ENCODE results near the gene ENAH. TPM values are rescaled to one million over a fixed set of nuclear protein-coding genes. Genes with fewer than 3 reads are reported as not detected.

The ENAH gene
- total and polyA plus RNA-seq, 2 donors (not counting 1 experiment from before 2014, with no cell fraction given): 1.3 to 1.6 TPM

GRCh38 chr1:225691861-225692516, 39.1 kb upstream of the ENAH start:
- Mint-ChIP-seq H3K27ac (no peak overlapping the region), H3K9me3 (ENCODE audit: insufficient read depth) (peaks cover 7% of the 10 kb centered on the region), H3K4me1 (peaks cover 15% of the 10 kb centered on the region), H3K4me3 (no peak overlapping the region), H3K27me3 (no peaks in the 10 kb centered on the region)
- no peak overlapping the region for H3K4me3 ChIP-seq (ENCODE audit: control extremely low read depth in 1 of 5, extremely low read depth in 1 of 5, insufficient read depth in 1 of 5, low read depth in 2 of 5, low read length in 4 of 5)
- DNase-seq (no peak), ATAC-seq (ENCODE audit: low read depth) (no peak)
- no peak overlapping the region for H3K9ac ChIP-seq (ENCODE audit: low read length)
- CTCF ChIA-PET: interaction anchor here (1.0 to 1.1 kb wide), 2 partner anchors 10 to 191 kb away, joined by 3 to 4 read pairs; no protein-coding TSS in a partner anchor
- no peak overlapping the region for H2AFZ ChIP-seq (ENCODE audit: insufficient read depth, low read depth, low read length, poor library complexity, severe bottlenecking)
- H4K20me1 ChIP-seq (ENCODE audit: control insufficient read depth, insufficient read depth, low read length, poor library complexity, severe bottlenecking): no peaks in the 10 kb centered on the region
- 90% methylated on average over 2 of the region's 4 CpGs for WGBS (ENCODE audit: insufficient coverage)
- intact Hi-C loops (cut with micrococcal nuclease): no loop called here
- no peaks in the 10 kb centered on the region for H3K27me3 ChIP-seq (replicated peaks in 1 of 4; ENCODE audit: control extremely low read depth in 1 of 4, control insufficient read depth in 3 of 4, insufficient read depth in 4 of 4, low read length in 3 of 4)
- peaks cover 9 to 12% of the 10 kb centered on the region in 2 donors for H3K4me1 ChIP-seq (ENCODE audit: control insufficient read depth in 2 of 2, insufficient read depth in 2 of 2, low read length in 2 of 2)
- TF ChIP-seq EZH2 (IDR thresholded peaks at IDR 0.05; ENCODE audit: borderline replicate concordance, insufficient read depth, low read depth, low read length, poor library complexity, severe bottlenecking): no peak
- TF ChIP-seq, protein P1, sequence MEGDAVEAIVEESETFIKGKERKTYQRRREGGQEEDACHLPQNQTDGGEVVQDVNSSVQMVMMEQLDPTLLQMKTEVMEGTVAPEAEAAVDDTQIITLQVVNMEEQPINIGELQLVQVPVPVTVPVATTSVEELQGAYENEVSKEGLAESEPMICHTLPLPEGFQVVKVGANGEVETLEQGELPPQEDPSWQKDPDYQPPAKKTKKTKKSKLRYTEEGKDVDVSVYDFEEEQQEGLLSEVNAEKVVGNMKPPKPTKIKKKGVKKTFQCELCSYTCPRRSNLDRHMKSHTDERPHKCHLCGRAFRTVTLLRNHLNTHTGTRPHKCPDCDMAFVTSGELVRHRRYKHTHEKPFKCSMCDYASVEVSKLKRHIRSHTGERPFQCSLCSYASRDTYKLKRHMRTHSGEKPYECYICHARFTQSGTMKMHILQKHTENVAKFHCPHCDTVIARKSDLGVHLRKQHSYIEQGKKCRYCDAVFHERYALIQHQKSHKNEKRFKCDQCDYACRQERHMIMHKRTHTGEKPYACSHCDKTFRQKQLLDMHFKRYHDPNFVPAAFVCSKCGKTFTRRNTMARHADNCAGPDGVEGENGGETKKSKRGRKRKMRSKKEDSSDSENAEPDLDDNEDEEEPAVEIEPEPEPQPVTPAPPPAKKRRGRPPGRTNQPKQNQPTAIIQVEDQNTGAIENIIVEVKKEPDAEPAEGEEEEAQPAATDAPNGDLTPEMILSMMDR (IDR thresholded peaks at IDR 0.05): no peak
- H3K36me3 ChIP-seq (replicated peaks in 1 of 2; ENCODE audit: control extremely low read depth in 1 of 2, control insufficient read depth in 1 of 2, extremely low read depth in 1 of 2, insufficient read depth in 2 of 2, low read length in 1 of 2): no peaks in the 10 kb centered on the region
- POLR2A ChIA-PET: no interaction called here
- H3K4me2 ChIP-seq (replicated peaks; ENCODE audit: low read depth, low read length, poor library complexity, severe bottlenecking): no peak overlapping the region
- no peaks in the 10 kb centered on the region for H3K9me3 ChIP-seq (ENCODE audit: control extremely low read depth in 1 of 3, control insufficient read depth in 2 of 3, insufficient read depth in 1 of 3, low read length in 2 of 3)
- H3K27ac ChIP-seq (ENCODE audit: low read length in 2 of 2): no peak overlapping the region
- H3K79me2 ChIP-seq (ENCODE audit: control insufficient read depth, insufficient read depth, low read length): no peaks in the 10 kb centered on the region

DNA sequence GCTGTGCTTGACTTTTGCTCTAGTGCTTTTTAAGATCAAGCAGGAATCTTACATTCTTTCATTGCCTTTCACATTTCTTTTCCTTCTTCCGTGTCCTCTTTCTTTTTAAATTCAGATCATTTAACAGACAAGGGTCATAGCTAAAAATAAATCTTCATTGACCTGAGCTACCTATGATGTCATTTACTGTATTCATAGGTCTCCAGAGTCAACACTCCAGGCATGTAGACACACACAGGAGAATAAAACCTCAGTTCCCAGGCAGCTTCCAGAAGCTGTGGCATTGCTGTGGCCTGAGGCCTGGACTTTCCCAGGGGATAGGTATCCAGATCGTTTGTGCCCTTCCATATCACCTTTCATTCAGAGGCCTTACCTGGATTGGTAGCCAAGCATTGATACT, 38.5 kb upstream of the ENAH start:
- Histone ChIP-seq H3K36me3 (replicated peaks in 1 of 2; ENCODE audit: control extremely low read depth in 1 of 2, control insufficient read depth in 1 of 2, extremely low read depth in 1 of 2, insufficient read depth in 2 of 2, low read length in 1 of 2) (no peaks in the 10 kb centered on the region), H2AFZ (ENCODE audit: insufficient read depth, low read depth, low read length, poor library complexity, severe bottlenecking) (no peak overlapping the region), H3K4me2 (replicated peaks; ENCODE audit: low read depth, low read length, poor library complexity, severe bottlenecking) (no peak overlapping the region), H3K9me3 (ENCODE audit: control extremely low read depth in 1 of 3, control insufficient read depth in 2 of 3, insufficient read depth in 1 of 3, low read length in 2 of 3) (no peaks in the 10 kb centered on the region), H3K4me3 (ENCODE audit: control extremely low read depth in 1 of 5, extremely low read depth in 1 of 5, insufficient read depth in 1 of 5, low read depth in 2 of 5, low read length in 4 of 5) (no peak overlapping the region), H3K27me3 (replicated peaks in 1 of 4; ENCODE audit: control extremely low read depth in 1 of 4, control insufficient read depth in 3 of 4, insufficient read depth in 4 of 4, low read length in 3 of 4) (no peaks in the 10 kb centered on the region), H3K27ac (ENCODE audit: low read length in 2 of 2) (no peak overlapping the region), H3K4me1 (ENCODE audit: control insufficient read depth in 2 of 2, insufficient read depth in 2 of 2, low read length in 2 of 2) (peaks cover 9 to 12% of the 10 kb centered on the region in 2 donors), H4K20me1 (ENCODE audit: control insufficient read depth, insufficient read depth, low read length, poor library complexity, severe bottlenecking) (no peaks in the 10 kb centered on the region), H3K9ac (ENCODE audit: low read length) (no peak overlapping the region), H3K79me2 (ENCODE audit: control insufficient read depth, insufficient read depth, low read length) (no peaks in the 10 kb centered on the region)
- no peak for DNase-seq
- Mint-ChIP-seq H3K4me1 (peaks cover 17% of the 10 kb centered on the region), H3K9me3 (ENCODE audit: insufficient read depth) (peaks cover 7% of the 10 kb centered on the region), H3K27me3 (no peaks in the 10 kb centered on the region), H3K27ac (no peak overlapping the region), H3K4me3 (no peak overlapping the region)
- POLR2A ChIA-PET: no interaction called here
- 83% methylated on average over 1 of the region's 2 CpGs for WGBS (ENCODE audit: insufficient coverage)
- CTCF ChIA-PET: no interaction called here
- TF ChIP-seq, protein P1 (IDR thresholded peaks at IDR 0.05): no peak
- no peak for ATAC-seq (ENCODE audit: low read depth)
- intact Hi-C loops (cut with micrococcal nuclease): no loop called here

Measured in B cell (primary cell).